GM19438 (cell line): ENCODE data around the gene MAP4K1.

ENCODE experiments used
- ATAC-seq: cut with Tn5 transposase; IDR thresholded peaks from one replicate; pipeline ENCODE4 v1.9.1; 2021; ENCODE audit warnings: low read depth; ENCODE audit not compliant: unreplicated experiment

The MAP4K1 gene

DNA sequence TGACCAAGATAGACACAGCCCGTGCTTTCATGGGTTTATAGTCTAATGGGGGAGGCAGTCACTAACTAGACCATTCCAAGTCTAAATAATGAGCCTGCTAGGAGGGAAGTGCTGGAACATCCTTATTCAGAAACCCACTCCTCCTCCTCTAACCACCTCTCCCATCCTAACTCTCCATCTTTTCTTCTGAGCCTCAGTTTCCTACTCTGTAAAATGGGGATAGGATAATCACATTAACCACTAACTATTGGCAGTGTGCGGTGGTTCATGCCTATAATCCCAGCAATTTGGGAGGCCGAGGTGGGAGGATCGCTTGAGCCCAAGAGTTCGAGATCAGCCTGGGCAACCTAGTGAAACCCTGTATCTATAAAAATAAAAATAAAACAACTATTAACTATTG, 68.7 kb downstream of the MAP4K1 start:
- no peak for ATAC-seq

DNA sequence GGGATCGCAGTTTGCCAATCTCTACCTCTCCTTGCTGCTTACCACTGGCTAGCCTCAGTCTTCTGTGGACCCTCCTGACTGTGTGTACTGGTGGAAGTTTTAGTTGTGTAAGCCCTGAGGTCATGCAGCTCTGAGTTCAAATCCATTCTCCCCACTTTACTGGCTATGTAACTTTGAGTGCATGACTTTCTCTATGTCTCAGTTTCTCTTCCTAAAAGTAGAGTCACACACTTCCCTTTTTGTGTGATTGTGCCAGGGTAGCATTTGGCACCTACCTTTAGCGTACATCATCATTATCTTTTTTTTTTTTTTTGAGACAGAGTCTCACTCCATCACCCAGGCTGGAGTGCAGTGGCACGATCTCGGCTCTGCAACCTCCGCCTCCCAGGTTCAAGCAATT, 70.3 kb downstream of the MAP4K1 start:
- no peak for ATAC-seq

DNA sequence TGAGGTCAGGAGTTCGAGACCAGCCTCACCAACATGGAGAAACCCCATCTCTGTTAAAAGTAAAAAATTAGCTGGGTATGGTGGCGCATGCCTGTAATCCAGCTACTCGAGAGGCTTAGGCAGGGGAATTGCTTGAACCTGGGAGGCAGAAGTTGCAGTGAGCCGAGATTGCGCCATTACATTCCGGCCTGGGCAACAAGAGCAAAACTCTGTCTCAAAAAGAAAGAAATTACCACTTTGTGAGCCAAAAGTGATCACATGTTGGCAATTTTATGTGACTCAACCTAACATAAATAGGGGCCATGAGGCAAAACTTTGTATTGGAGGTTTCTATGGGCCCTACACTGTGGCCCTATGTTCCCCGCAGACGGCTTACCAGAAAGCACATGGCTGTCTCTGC, 72.2 kb downstream of the MAP4K1 start:
- ATAC-seq: no peak

DNA sequence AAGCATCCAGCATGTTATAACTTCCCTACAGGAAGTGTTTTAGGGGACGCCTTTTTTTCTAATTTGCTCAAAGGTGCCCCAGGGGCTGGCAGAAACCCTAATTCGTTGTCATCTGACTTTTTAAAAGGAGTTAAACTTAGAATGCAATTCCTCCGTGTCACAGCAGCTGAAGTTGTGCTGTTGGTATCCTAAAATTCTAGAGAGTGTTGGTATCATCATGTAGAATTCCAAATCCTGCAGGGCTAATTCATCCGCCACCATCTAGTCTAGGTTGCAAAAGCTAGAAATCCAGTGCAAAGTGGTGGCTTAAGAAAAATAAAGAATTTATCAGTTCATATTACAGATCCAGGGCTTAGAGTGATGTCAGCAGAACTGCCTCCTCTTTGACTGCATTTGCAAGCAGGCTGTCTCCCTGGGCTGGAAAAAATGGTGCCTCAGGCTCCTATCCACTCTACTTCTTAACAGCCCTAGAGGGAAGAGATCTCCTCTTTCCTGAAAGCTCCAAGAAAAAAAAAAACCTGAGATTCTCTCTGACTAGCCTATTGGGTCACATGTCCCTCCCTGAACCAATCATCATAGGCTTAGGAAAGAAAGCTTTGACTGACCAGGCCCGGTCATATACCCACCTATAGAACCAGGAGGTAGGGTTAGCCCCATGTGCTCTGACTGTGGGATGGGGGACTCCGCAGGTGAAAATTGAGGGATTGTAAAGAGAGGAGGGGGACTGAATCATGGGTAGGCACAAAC, 73.0 kb downstream of the MAP4K1 start:
- no peak for ATAC-seq

DNA sequence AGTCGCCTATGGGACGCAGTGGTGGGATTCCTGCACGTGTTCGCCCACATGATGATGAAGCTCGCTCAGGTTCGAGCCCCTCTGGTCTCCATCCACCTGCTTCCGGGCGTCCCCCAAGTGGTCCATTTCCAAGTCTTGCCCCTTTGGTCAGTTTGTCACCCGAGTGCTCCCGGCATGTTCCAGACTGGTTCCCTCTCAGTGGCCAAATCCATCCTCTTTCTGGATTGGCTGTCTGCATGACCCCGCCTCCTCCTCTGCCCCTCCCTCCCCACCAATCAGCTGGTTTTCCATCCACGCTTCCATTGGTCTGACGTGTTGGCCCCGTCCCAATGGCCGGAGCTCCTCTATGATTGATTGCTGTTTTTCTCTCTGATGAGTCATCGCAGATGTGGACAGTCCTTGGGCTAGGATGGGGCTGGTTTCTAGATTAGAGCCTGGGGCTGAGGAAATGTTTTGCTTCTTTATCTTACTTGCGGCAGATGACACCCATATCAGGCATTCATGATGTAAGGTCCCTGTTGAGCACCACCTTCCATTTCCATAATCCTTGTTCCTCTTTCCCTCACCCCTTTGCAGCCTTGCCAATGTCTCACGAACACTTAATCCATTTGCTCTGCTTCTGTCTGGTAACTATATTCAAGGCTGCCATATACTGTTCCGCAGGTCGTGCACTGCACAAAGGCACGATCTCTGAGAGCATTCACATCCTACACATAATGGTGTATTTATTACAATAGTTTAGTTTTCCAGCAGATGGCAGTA, 73.8 kb downstream of the MAP4K1 start:
- ATAC-seq: no peak

DNA sequence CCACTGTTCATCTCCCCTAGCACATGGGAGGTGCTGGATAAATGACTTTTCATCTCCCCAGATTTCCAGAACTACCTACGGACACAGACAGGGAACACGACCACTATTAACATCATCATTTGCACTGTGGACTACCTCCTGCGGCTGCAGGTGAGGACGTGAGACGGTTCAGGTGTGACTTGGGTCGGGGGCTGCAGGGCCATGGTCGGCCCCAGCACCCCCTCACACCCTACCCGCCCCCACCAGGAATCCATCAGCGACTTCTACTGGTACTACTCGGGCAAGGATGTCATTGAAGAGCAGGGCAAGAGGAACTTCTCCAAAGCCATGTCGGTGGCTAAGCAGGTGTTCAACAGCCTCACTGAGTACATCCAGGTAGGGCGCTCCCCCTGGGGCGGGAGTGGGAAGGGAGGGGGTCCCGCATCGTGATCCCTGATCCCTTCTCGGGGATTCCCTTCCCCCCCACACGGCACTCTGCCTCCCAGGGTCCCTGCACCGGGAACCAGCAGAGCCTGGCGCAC, 74.4 kb downstream of the MAP4K1 start:
- ATAC-seq: no peak

DNA sequence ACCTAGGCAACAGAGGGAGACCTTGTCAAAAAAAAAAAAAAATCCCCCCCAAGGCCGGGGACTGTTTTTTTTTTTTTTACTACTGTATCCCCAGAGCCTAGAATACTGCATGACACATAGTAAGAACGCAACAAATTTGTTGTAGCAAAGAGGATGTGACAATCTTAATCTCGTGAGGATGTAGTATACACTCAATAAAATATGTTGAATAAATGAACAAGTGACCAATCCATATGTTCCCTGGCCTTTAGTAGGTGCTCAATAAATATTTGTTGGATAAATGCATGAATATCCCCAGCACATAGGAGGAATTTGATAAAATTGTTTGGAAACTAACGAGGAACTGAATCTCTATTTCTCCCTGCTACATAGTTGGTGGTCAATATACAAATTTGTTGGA, 75.7 kb downstream of the MAP4K1 start:
- ATAC-seq: no peak

DNA sequence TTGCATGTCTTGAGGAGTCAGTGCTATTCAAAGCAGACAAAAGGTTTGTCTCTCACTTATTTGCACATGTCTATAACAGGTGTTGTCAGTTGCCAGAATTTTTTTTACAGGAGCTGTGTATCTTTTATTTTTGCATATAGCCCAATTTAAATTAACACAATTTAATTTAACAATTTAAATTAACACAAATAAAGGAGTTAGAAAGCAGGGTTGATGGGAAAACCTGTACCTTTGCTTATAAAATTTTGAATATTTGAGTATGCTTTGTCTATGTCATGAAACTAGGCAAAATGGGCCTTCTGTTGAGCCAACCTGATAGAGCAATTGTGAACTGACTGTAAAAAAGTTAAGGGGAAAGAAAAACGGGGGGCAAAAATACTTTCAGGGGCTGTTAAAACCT, 78.0 kb downstream of the MAP4K1 start:
- no peak for ATAC-seq

DNA sequence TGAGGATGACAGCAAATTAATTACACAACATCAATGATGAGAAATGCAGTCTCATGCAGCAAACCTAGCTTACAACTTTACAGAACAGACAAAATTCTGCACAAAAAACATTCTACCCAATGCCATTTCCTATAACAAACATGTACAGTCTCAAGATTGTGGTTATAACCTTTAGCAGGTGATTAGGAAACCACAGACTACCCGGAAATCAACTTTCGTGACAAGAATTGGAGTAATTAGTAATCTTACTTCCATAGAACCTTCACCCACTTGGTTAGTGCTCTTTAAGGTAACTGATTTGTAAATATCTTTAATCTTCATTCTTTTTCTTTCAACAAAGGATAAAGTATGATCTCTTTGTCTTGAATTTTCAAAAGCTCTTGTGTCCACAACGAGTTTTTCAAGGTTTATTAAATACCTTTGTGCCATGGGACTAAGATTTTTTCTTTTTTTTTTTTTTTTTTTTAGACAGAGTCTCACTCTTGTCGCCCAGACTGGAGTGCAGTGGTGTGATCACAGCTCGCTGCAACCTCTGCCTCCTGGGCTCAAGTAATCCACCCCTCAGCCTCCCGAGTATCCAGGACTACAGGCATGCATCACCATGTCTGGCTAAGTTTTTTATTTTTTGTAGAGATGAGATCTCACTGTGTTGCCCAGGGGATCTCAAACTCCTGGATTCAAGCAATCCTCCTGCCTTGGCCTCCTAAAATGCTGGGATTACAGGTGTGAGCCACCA, 78.8 kb downstream of the MAP4K1 start:
- no peak for ATAC-seq

DNA sequence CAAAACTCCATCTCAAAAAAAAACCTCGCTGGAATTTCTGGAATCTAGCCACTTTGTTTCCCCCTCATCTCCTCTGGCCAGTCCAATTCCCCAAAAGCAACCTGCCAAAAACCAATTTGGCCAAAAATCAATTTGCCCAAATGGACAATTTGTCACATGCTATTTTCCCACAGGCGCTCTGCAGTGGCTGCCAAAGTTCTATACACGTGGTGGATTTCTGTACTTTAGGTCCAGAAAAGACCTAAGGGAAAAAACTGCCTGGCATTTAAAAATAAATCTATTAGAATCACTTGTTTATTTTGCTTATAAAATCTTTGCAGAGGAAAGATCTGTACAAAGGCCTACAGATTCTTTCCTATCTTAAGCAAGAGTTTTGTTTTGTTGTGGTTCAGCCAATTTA, 79.4 kb downstream of the MAP4K1 start:
- no peak for ATAC-seq
